HG03045 (cell line): ENCODE measurements around the gene RIMKLB.
"Not testable (repeated sequence)": the region's sequence is repeated elsewhere in the genome, so short reads cannot be mapped to it uniquely, and the experiment has no call there.

Source experiments
- ATAC-seq: cut with Tn5 transposase; IDR thresholded peaks from one replicate; pipeline ENCODE4 v1.9.1; 2021; ENCODE audit warnings: mild to moderate bottlenecking, moderate library complexity; ENCODE audit not compliant: unreplicated experiment

RIMKLB gene

GRCh38 chr12:8813572-8814357 is 116.0 kb downstream of the RIMKLB start:
- no peak for ATAC-seq

- ATAC-seq, result no peak
These were observed 118.8 kb downstream of the RIMKLB start for GRCh38 chr12:8816448-8817050.

GRCh38 chr12:8817856-8818255 is 120.1 kb downstream of the RIMKLB start:
- ATAC-seq, result no peak

GRCh38 chr12:8818526-8818925 is 120.7 kb downstream of the RIMKLB start:
- no peak for ATAC-seq

GRCh38 chr12:8819666-8819980 is 121.8 kb downstream of the RIMKLB start:
- ATAC-seq, result no peak

GRCh38 chr12:8820676-8821407 is 123.1 kb downstream of the RIMKLB start:
- not testable (repeated sequence) for ATAC-seq

GRCh38 chr12:8821591-8821990 is 123.8 kb downstream of the RIMKLB start:
- ATAC-seq, result no peak

- ATAC-seq, result no peak
These were observed 124.5 kb downstream of the RIMKLB start, which contains the start of gene A2ML1 for GRCh38 chr12:8822298-8822697. TSS of gene A2ML1 (plus strand) at chr12:8822621. CDS start at chr12:8822652, 31 bp downstream.

- ATAC-seq, result no peak
These were observed 125.9 kb downstream of the RIMKLB start for GRCh38 chr12:8823565-8824300.

GRCh38 chr12:8827551-8828256 is 129.9 kb downstream of the RIMKLB start:
- no peak for ATAC-seq

GRCh38 chr12:8828257-8829124 is 130.7 kb downstream of the RIMKLB start:
- ATAC-seq, result no peak

- no peak for ATAC-seq
These were observed 131.3 kb downstream of the RIMKLB start for GRCh38 chr12:8829125-8829518.

- no peak for ATAC-seq
These were observed 131.8 kb downstream of the RIMKLB start for GRCh38 chr12:8829621-8830020.

- no peak for ATAC-seq
These were observed 133.3 kb downstream of the RIMKLB start for GRCh38 chr12:8831116-8831515.

- no peak for ATAC-seq
These were observed 134.7 kb downstream of the RIMKLB start for GRCh38 chr12:8832500-8832899.
